Gastrocnemius medialis (tissue), 4 donors: ENCODE results near the gene ATP1A2. TPM values are rescaled to one million over a fixed set of nuclear protein-coding genes. Genes with fewer than 3 reads are reported as not detected.
A peak's percentile ranks its signal among the peaks of the same experiment; 100 is the strongest.

Experiments
- ATAC-seq, 2 donors: fragments of 150-250 bp; one replicate each; pipeline ENCODE4 v1.9.1; 2016
- DNase-seq, 2 donors: peaks; one replicate each; pipeline ENCODE4 v3.0.0-alpha.2; 2019
- H3K27ac ChIP-seq, 4 donors: fragments of 200-600 bp; sonication (generic); 1 replicate in 1 of 4; 2 replicates in 3 of 4; pipeline ENCODE4 v1.5.1; 2016 to 2018; ENCODE audit warnings: mild to moderate bottlenecking in 2 of 4, moderate library complexity in 1 of 4
- H3K27me3 ChIP-seq, 3 donors: fragments of 200-600 bp; sonication (generic) in 2 of 3; 1 replicate in 1 of 3; 2 replicates in 2 of 3; pipeline versions ENCODE4 v1.5.1 to v1.6.0; 2016 to 2019; ENCODE audit warnings: mild to moderate bottlenecking in 1 of 3, moderate library complexity in 1 of 3
- H3K36me3 ChIP-seq, 2 donors: fragments of 200-600 bp; sonication (generic) in 1 of 2; one replicate each; pipeline ENCODE4 v1.5.1; 2017 to 2018
- H3K4me1 ChIP-seq, 2 donors: fragments of 200-600 bp; sonication (generic) in 1 of 2; one replicate each; pipeline ENCODE4 v1.5.1; 2016 to 2017; ENCODE audit warnings: mild to moderate bottlenecking in 2 of 2
- H3K4me3 ChIP-seq, 4 donors: fragments of 200-600 bp; sonication (generic) in 3 of 4; 1 replicate in 1 of 4; 2 replicates in 3 of 4; pipeline ENCODE4 v1.5.1; 2016 to 2019; ENCODE audit warnings: mild to moderate bottlenecking in 2 of 4
- H3K9me3 ChIP-seq, 3 donors: fragments of 200-600 bp; sonication (generic) in 2 of 3; 1 replicate in 1 of 3; 2 replicates in 2 of 3; pipeline ENCODE4 v1.5.1; 2016 to 2019
- POLR2A ChIP-seq, 2 donors: fragments of 450-650 bp; IDR thresholded peaks; one replicate each; pipeline ENCODE4 v1.6.1; 2017; ENCODE audit warnings: antibody characterized with exemption in 2 of 2, mild to moderate bottlenecking in 2 of 2, moderate library complexity in 2 of 2
- in situ Hi-C, 4 donors: fragments of 200-750 bp; cut with MboI; loops; one replicate each; pipeline versions ENCODE4 v1.15.0 to v1.8.0; 2017; ENCODE audit warnings: low sequenced_read_pairs in 4 of 4
- intact Hi-C: fragments of 100-400 bp; cut with DNase I; formaldehyde crosslinking; loops from one replicate; pipeline ENCODE4 v1.15.1; 2023; ENCODE audit warnings: low total_unique reads
- total RNA-seq, 4 donors: library from RNA; depleted of rRNA; stranded (reverse); fragments of >200 nt; gene quantifications; one replicate each; pipeline versions ENCODE4 v1.1.0 to v1.2.3, GENCODE V29; 2016
- TF ChIP-seq, protein P1 (sequence below), 5 experiments: fragments of 450-650 bp in 3 of 5; fragments of 200-600 bp in 2 of 5; sonication (generic) in 2 of 5; IDR thresholded peaks in 4 of 5; conservative IDR thresholded peaks in 1 of 5; 1 replicate in 4 of 5; 2 replicates in 1 of 5; pipeline ENCODE4 v1.5.1; 2016 to 2019; ENCODE audit warnings: antibody characterized with exemption in 5 of 5, mild to moderate bottlenecking in 3 of 5, moderate library complexity in 3 of 5

The ATP1A2 gene
- total RNA-seq, 4 donors from 2014 or later = 281 to 710 (median 413) TPM

DNA sequence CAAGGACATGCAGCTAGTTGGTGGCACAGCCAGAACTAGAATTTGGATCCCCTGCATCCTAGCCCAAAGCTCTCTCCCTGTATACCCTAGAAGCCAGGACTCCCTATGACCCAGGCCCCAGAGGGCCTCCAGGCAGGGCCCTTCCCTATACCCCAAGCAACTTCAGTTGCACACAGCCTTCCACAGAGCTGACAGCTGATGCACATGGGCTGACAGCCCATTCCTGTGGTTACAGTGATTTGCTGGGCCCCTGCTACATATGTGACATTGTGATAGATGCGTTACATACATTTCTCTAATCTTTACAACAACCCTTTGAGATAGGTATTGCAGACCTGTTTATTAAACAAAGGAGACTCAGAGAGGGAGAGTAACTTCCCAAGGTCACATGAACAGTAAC, 5.8 kb downstream of the ATP1A2 start:
- Histone ChIP-seq H3K36me3 (peaks cover 0 to 37% of the 10 kb centered on the region in 2 donors), H3K27ac (peak overlapping the region; percentile 97 to 100 (median 98)), H3K4me3 (no peak overlapping the region), H3K9me3 (no peaks in the 10 kb centered on the region), H3K27me3 (no peaks in the 10 kb centered on the region), H3K4me1 (peaks cover 83 to 86% of the 10 kb centered on the region in 2 donors)
- intact Hi-C loops (no loop called here), in situ Hi-C loops (no loop called here)
- no peak for TF ChIP-seq POLR2A (IDR thresholded peaks at IDR 0.05)
- TF ChIP-seq, protein P1, sequence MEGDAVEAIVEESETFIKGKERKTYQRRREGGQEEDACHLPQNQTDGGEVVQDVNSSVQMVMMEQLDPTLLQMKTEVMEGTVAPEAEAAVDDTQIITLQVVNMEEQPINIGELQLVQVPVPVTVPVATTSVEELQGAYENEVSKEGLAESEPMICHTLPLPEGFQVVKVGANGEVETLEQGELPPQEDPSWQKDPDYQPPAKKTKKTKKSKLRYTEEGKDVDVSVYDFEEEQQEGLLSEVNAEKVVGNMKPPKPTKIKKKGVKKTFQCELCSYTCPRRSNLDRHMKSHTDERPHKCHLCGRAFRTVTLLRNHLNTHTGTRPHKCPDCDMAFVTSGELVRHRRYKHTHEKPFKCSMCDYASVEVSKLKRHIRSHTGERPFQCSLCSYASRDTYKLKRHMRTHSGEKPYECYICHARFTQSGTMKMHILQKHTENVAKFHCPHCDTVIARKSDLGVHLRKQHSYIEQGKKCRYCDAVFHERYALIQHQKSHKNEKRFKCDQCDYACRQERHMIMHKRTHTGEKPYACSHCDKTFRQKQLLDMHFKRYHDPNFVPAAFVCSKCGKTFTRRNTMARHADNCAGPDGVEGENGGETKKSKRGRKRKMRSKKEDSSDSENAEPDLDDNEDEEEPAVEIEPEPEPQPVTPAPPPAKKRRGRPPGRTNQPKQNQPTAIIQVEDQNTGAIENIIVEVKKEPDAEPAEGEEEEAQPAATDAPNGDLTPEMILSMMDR (IDR thresholded peaks at IDR 0.05 in 4 of 5, conservative IDR thresholded peaks at IDR 0.05 in 1 of 5) = no peak
- DNase-seq (no peak), ATAC-seq (no peak)

DNA sequence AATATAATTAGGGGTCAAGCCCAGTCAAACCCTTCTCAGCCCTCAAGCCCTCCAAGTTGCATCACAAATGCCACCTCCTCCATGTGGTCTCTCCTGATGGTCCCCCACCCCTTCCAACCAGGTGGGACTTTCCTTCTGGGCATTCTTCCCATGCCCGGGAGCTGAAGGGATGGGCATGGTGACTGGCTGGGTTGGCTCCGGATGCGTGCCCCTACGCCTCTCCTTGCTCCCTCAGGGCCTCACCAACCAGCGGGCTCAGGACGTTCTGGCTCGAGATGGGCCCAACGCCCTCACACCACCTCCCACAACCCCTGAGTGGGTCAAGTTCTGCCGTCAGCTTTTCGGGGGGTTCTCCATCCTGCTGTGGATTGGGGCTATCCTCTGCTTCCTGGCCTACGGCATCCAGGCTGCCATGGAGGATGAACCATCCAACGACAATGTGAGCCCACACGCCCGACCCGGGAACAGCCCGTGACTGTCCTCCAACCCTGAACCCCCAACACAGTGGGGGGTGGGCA, 7.5 kb downstream of the ATP1A2 start:
- intact Hi-C loops = no loop called here
- Histone ChIP-seq H3K4me3 (peak overlapping the region in 1 of 4 donors; percentile 17), H3K4me1 (peaks cover 94 to 96% of the 10 kb centered on the region in 2 donors), H3K9me3 (no peaks in the 10 kb centered on the region), H3K36me3 (peaks cover 0 to 51% of the 10 kb centered on the region in 2 donors), H3K27ac (peak overlapping the region; percentile 97 to 100 (median 98)), H3K27me3 (no peaks in the 10 kb centered on the region)
- TF ChIP-seq, protein P1 (IDR thresholded peaks at IDR 0.05 in 4 of 5, conservative IDR thresholded peaks at IDR 0.05 in 1 of 5) = no peak
- no peak for TF ChIP-seq POLR2A (IDR thresholded peaks at IDR 0.05)
- in situ Hi-C loops = no loop called here
- ATAC-seq (no peak), DNase-seq (peak in 1 of 2 donors; percentile 51)

- DNase-seq (peak in 1 of 2 donors; percentile 46), ATAC-seq (no peak)
- intact Hi-C loops = no loop called here
- in situ Hi-C loops = no loop called here
- H3K27me3 ChIP-seq = no peaks in the 10 kb centered on the region
- peak overlapping the region in 1 of 4 donors; percentile 7 for H3K4me3 ChIP-seq
- H3K4me1 ChIP-seq = peaks cover 94 to 96% of the 10 kb centered on the region in 2 donors
- peaks cover 0 to 54% of the 10 kb centered on the region in 2 donors for H3K36me3 ChIP-seq
- no peaks in the 10 kb centered on the region for H3K9me3 ChIP-seq
- TF ChIP-seq POLR2A (IDR thresholded peaks at IDR 0.05) = no peak
- TF ChIP-seq, protein P1 (IDR thresholded peaks at IDR 0.05 in 4 of 5, conservative IDR thresholded peaks at IDR 0.05 in 1 of 5) = no peak
- peak overlapping the region; percentile 97 to 100 (median 98) for H3K27ac ChIP-seq
Observed at GRCh38 chr1:160123726-160124125, 8.2 kb downstream of the ATP1A2 start.

GRCh38 chr1:160124705-160125478, 9.3 kb downstream of the ATP1A2 start:
- in situ Hi-C loops (no loop called here), intact Hi-C loops (no loop called here)
- peak; percentile 65 to 72 for ATAC-seq
- peak overlapping the region in 2 of 4 donors; percentile 7 to 16 for H3K4me3 ChIP-seq
- TF ChIP-seq, protein P1 (IDR thresholded peaks at IDR 0.05 in 4 of 5, conservative IDR thresholded peaks at IDR 0.05 in 1 of 5) = peak in 3 of 5 experiments; percentile 42 to 45 (median 43)
- peak; percentile 59 to 76 for TF ChIP-seq POLR2A (IDR thresholded peaks at IDR 0.05)
- H3K4me1 ChIP-seq = peaks cover 92 to 96% of the 10 kb centered on the region in 2 donors
- H3K27me3 ChIP-seq = no peaks in the 10 kb centered on the region
- H3K36me3 ChIP-seq = peaks cover 0 to 62% of the 10 kb centered on the region in 2 donors
- peak overlapping the region; percentile 97 to 100 (median 98) for H3K27ac ChIP-seq
- H3K9me3 ChIP-seq = no peaks in the 10 kb centered on the region
- peak; percentile 87 to 92 for DNase-seq
